Activated CD4-positive, alpha-beta T cell treated with anti-CD3 and anti-CD28 coated beads, Interleukin-2, amount 10 ng/mL, durations not matched to agents 24 days and 14 days (primary cell): ENCODE data around the gene NBDY. TPM values are rescaled to one million over a fixed set of nuclear protein-coding genes. Genes with fewer than 3 reads are reported as not detected.

ENCODE experiments used
- DNase-seq: peaks from one replicate; pipeline ENCODE4 v3.0.0; 2022
- H3K27ac Mint-ChIP-seq: one replicate; pipeline ENCODE4 v1.8.0; 2022; ENCODE audit warnings: mild to moderate bottlenecking, mixed read lengths
- H3K27me3 Mint-ChIP-seq: one replicate; pipeline ENCODE4 v1.8.0; 2022; ENCODE audit warnings: mixed read lengths
- H3K36me3 Mint-ChIP-seq: one replicate; pipeline ENCODE4 v1.8.0; 2022; ENCODE audit warnings: low read depth, mild to moderate bottlenecking, mixed read lengths
- H3K4me1 Mint-ChIP-seq: one replicate; pipeline ENCODE4 v1.8.0; 2021; ENCODE audit warnings: mixed read lengths
- H3K4me3 Mint-ChIP-seq: one replicate; pipeline ENCODE4 v1.8.0; 2022; ENCODE audit warnings: mild to moderate bottlenecking, moderate library complexity, mixed read lengths
- H3K9me3 Mint-ChIP-seq: one replicate; pipeline ENCODE4 v1.8.0; 2021; ENCODE audit warnings: mixed read lengths
- intact Hi-C: fragments of 100-400 bp; cut with micrococcal nuclease; formaldehyde crosslinking; loops from one replicate; pipeline ENCODE4 v1.15.1; 2023
- total RNA-seq: library from RNA; stranded (reverse); gene quantifications from 2 replicates; pipeline ENCODE4 v1.2.3, GENCODE V29; 2022

The NBDY gene
- total RNA-seq, 1 donor from 2014 or later, result 29.8 TPM

DNA sequence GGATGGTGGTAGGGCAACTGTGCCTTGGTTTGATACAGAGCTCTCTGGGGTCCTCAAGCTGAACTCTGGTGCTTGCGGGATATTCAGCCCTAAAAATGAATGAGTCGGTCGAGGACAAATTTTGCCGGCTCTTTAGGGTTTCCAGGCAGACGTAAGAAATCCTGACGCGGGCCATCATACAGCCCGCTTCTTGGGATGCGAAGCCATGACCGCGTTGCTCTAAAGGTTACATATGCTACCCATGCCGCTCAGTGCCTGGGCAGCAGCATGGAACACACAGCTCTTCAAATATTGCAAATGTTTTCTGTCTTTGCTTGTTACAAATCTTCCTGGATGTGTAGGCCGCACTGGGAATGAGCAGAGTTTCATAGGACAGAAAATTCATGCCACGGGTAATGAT, 55.6 kb downstream of the NBDY start:
- Mint-ChIP-seq H3K4me1 (peaks cover 31% of the 10 kb centered on the region), H3K9me3 (no peaks in the 10 kb centered on the region), H3K36me3 (peaks cover 4% of the 10 kb centered on the region), H3K27ac (no peak overlapping the region), H3K27me3 (no peaks in the 10 kb centered on the region), H3K4me3 (no peak overlapping the region)
- intact Hi-C loops, result no loop called here
- DNase-seq, result no peak

DNA sequence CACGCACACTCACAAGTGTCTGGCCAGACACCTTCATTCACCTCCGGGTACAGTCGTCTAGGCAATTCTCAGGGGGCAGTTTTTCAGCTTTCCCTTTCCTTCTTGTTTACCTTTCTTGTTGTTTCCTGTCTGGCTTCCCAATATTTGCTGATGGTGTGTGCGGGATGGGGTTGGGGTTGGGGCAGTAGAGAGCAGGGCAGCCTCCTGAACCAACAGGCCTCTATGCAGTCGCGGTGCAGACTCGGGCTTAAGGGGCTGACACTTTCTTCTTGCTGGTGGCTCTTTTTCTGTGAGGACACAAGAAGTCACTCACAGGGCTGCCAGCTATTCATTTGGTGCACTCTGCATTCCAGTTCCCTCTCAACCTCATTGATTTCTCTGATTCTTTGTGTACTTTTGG, 56.4 kb downstream of the NBDY start:
- peaks cover 31% of the 10 kb centered on the region for H3K4me1 Mint-ChIP-seq
- H3K27ac Mint-ChIP-seq, result no peak overlapping the region
- no peak for DNase-seq
- H3K36me3 Mint-ChIP-seq, result peaks cover 6% of the 10 kb centered on the region
- no peaks in the 10 kb centered on the region for H3K27me3 Mint-ChIP-seq
- H3K4me3 Mint-ChIP-seq, result no peak overlapping the region
- H3K9me3 Mint-ChIP-seq, result no peaks in the 10 kb centered on the region
- intact Hi-C loops, result no loop called here

DNA sequence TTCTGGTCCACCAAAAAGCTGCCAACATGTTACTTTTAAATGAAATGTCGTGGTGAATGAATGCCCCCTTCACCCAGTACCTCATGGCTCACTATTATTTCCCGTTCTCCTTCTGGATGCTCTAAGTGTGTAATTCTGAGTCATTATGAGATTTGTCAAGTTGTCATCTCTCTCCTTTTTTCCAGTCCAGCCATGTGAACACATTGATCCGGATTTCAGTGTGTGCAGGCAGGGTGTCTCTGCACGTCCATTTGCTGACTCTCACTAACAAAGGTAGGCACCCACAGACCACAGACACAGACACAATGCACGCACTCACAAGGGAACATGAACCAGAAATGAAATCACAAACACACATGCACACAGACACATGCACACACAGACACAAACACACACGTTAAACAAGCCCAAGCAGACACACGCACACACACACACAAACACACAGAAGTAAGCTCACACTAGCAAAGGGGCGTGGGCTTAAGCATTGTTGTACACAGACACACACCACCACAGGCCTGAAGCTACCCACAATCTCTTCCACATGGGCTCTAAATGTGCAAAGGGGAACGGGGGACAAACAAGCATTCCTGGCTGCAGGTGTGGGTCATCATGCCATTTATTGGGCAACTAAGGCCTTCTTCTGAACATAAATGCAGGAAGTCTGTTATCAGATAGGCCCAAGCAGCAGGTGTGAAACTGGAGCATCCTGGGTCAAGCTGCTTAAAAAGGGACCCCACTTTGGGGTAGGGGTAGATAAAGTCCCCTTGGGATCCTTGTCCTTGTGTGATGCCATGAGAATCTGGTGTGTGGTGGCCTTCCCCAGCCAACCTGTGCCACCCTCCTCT, 58.1 kb downstream of the NBDY start:
- DNase-seq, result no peak
- intact Hi-C loops, result no loop called here
- H3K9me3 Mint-ChIP-seq, result no peaks in the 10 kb centered on the region
- peak overlapping the region; percentile 70 for H3K27ac Mint-ChIP-seq
- H3K36me3 Mint-ChIP-seq, result peaks cover 5% of the 10 kb centered on the region
- H3K4me3 Mint-ChIP-seq, result no peak overlapping the region
- peaks cover 19% of the 10 kb centered on the region for H3K4me1 Mint-ChIP-seq
- no peaks in the 10 kb centered on the region for H3K27me3 Mint-ChIP-seq

DNA sequence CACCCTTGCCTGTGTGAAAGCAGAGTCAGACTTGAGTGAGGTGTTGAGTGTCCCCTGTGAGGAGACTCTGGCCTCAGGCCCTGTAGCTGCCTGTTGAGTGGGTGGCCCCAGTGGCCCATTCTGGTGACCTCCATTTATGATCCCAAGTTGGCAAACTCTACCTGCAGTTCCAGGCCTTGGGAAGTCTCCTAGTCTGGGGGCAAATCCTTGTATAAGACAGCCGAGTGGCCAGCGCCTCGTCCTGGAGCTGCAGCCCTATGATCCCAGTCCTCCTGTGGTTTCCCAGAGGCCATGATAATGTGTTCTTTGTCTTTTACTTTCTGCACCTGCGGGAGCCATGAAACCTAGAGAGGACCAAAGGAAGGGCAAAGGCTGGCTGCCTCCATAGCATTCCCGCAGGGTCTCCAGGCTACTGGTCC, 58.7 kb downstream of the NBDY start:
- intact Hi-C loops, result no loop called here
- Mint-ChIP-seq H3K4me1 (peaks cover 18% of the 10 kb centered on the region), H3K9me3 (no peaks in the 10 kb centered on the region), H3K27ac (no peak overlapping the region), H3K4me3 (no peak overlapping the region), H3K36me3 (peaks cover 3% of the 10 kb centered on the region), H3K27me3 (no peaks in the 10 kb centered on the region)
- no peak for DNase-seq

DNA sequence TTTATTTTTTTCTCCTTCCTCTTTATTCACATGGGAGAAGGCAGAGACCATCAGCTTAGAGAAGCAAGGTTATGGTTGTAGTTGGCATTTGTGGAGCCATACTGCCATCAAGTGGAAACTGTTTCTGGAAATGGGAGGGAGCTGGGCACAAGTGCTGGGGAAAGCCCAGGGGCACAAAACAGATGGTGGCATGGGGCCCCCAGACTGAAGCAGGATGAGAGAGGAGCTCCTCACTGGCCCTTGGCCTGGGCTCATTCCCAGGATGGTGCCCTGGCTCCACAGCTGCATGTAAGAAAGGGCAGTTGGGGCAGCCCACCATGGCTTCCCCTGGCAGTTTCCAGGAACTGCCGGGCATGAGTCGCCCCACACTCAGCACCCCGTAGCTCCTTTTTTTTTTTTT, 59.2 kb downstream of the NBDY start:
- no peaks in the 10 kb centered on the region for H3K9me3 Mint-ChIP-seq
- no peak for DNase-seq
- peaks cover 3% of the 10 kb centered on the region for H3K36me3 Mint-ChIP-seq
- no peak overlapping the region for H3K27ac Mint-ChIP-seq
- H3K4me3 Mint-ChIP-seq, result no peak overlapping the region
- peaks cover 17% of the 10 kb centered on the region for H3K4me1 Mint-ChIP-seq
- intact Hi-C loops, result no loop called here
- H3K27me3 Mint-ChIP-seq, result no peaks in the 10 kb centered on the region

DNA sequence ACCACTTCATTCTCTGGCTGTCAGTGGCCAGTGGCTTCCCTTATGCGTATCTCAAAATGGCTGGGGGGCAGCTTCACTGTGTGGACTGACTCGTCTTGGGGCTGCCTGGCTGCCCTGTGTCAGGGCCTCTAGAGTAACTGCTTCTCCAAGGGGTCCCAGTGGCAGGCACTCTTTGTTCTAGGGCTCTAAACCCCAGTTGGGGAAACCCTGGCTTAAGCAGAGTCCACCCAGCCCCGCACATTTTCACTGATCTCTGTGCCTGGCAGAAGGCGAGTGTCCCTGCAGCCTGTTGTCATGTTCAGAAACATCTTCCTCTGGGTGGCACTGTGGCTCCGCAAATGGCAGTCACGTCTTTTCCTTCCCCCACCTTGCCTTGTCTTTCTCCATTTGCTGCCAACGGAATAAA, 59.7 kb downstream of the NBDY start:
- Mint-ChIP-seq H3K4me3 (no peak overlapping the region), H3K36me3 (peaks cover 3% of the 10 kb centered on the region)

DNA sequence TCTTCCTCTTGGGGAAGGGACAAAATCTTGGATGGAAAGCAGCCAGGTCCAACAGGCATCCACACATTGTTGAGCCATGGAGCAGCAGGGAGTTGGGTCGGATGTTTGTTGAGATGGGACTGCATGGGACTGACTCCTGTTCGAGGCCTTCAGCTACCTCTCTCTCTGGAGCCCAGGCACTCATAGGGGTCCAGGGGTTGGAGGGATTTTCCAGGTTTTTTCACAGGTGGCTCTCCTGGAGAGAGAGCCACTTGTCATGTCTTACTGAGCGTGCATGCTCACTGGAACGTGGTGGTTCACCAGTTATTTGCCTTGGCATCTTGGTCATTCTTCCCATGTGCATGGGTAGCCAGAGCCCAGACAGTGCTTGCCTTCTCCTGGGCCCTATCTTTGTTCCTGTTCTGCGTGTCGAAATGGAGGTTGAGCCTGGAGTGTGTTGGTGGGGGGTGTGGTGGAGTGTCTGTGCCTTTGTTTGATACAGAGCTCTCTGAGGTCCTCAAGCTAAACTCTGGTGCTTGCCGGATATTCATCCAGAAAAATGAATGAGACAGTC, 60.6 kb downstream of the NBDY start:
- Mint-ChIP-seq H3K4me1 (peaks cover 18% of the 10 kb centered on the region), H3K27ac (no peak overlapping the region), H3K27me3 (no peaks in the 10 kb centered on the region), H3K36me3 (peaks cover 4% of the 10 kb centered on the region), H3K9me3 (no peaks in the 10 kb centered on the region), H3K4me3 (no peak overlapping the region)
- DNase-seq, result no peak
- intact Hi-C loops, result loop anchor here (1.0 kb wide), 1 partner anchor 189 kb away; no protein-coding TSS in a partner anchor

More for the DNA sequence above, 59.7 kb downstream of the NBDY start:
- peak; percentile 84 for DNase-seq
- Mint-ChIP-seq H3K27ac (peak overlapping the region; percentile 39), H3K4me1 (peaks cover 17% of the 10 kb centered on the region), H3K9me3 (no peaks in the 10 kb centered on the region), H3K27me3 (no peaks in the 10 kb centered on the region)
- intact Hi-C loops, result loop anchor here (1.0 kb wide), 1 partner anchor 190 kb away; no protein-coding TSS in a partner anchor

DNA sequence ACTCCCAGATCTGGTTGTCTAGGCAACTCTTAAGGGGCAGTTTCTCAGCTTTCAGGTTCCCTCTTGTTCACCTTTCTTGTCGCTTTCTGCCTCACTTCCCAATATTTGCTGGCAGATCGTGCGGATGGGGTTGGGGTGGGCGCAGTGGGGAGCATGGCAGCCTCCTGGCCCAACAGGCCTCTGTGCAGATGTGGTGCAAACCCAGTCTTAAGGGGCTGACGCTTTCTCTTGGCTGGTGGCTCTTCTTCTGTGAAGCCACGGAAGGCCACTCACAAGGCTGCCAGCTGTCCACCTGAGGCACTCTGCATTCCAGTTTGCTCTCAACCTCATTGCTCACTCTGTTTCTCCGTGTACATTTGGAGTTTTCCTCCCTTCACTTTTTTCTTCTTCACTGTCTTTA, 61.7 kb downstream of the NBDY start:
- Mint-ChIP-seq H3K27ac (no peak overlapping the region), H3K4me1 (peaks cover 18% of the 10 kb centered on the region), H3K4me3 (no peak overlapping the region), H3K27me3 (no peaks in the 10 kb centered on the region), H3K36me3 (peaks cover 3% of the 10 kb centered on the region), H3K9me3 (no peaks in the 10 kb centered on the region)
- DNase-seq, result no peak
- intact Hi-C loops, result no loop called here

DNA sequence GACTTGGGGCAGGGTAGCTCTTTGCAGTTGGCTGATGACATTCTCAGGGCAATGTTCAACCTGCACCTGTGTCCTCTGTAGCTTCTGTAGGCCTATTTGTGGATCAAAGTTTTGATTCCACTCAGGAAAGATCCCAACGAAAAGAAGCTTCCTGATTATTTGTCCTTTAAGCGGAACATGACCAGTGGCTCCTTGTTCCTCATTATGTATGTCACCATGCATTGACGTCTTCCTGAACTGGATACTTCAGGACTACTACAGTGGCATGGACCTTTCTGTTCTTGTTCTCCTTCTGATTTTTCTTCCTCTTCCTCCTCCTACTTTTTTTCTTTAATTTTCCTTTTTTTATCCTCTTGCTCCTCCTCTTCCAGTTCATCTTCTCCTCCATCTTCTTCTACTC, 62.4 kb downstream of the NBDY start:
- intact Hi-C loops, result no loop called here
- Mint-ChIP-seq H3K27ac (no peak overlapping the region), H3K9me3 (no peaks in the 10 kb centered on the region), H3K27me3 (no peaks in the 10 kb centered on the region), H3K4me1 (peaks cover 18% of the 10 kb centered on the region), H3K36me3 (peaks cover 3% of the 10 kb centered on the region), H3K4me3 (no peak overlapping the region)
- no peak for DNase-seq

DNA sequence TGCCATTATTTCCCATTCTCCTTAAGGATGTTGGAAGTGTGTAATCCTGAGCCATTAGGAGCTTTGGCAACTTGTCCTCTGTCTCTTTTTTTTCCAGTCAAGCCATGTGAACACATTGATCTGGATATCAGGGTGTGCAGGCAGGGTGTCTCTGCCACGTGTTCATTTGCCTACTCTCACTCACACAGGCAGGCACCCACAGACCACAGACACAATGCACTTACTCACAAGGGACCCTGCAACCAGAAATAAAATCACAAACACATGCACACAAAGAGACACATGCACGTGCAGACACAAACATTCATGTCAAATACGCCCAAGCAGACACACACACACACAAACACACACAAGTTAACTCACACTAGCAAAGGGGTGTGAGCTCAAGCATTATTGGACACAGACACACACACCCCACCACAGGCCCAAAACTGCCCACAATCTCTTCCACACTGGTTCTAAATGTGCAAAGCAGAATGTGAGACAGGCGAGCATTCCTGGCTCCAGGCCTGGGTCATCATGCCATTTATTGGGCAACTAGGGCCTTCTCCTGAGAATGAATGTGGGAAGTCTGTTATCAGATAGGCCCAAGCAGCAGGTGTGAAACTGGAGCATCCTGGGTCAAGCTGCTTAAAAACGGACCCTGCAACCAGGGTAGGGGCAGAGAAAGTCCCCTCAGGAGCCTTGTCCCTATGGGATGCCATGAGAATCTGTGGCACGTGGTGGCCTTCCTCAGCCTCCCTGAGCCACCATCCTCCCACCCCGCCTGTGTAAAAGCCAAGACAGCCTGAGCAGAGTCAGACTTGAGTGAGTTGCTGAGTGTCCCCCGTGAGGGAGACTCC, 63.4 kb downstream of the NBDY start:
- DNase-seq, result no peak
- Mint-ChIP-seq H3K9me3 (no peaks in the 10 kb centered on the region), H3K36me3 (peaks cover 4% of the 10 kb centered on the region), H3K4me1 (peaks cover 13% of the 10 kb centered on the region), H3K27me3 (no peaks in the 10 kb centered on the region), H3K4me3 (no peak overlapping the region), H3K27ac (peak overlapping the region; percentile 48)
- intact Hi-C loops, result no loop called here

DNA sequence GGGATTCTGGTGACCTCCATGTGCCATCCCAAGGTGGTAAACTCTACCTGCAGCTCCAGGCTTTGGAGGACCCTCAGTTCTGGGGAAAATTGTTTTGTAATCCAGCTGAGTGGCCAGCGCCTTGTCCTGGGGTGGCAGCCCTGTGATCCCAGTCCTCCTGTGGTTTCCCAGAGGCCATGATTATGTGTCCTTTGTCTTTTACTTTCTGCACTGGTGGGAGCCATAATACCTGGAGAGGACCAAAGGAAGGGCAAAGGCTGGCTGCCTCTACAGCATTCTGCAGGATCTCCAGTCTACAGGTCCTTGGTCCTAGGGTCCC, 64.0 kb downstream of the NBDY start:
- Mint-ChIP-seq H3K4me3 (no peak overlapping the region), H3K4me1 (peaks cover 19% of the 10 kb centered on the region), H3K36me3 (peaks cover 4% of the 10 kb centered on the region), H3K9me3 (no peaks in the 10 kb centered on the region), H3K27ac (no peak overlapping the region), H3K27me3 (no peaks in the 10 kb centered on the region)
- intact Hi-C loops, result no loop called here
- DNase-seq, result peak; percentile 13

DNA sequence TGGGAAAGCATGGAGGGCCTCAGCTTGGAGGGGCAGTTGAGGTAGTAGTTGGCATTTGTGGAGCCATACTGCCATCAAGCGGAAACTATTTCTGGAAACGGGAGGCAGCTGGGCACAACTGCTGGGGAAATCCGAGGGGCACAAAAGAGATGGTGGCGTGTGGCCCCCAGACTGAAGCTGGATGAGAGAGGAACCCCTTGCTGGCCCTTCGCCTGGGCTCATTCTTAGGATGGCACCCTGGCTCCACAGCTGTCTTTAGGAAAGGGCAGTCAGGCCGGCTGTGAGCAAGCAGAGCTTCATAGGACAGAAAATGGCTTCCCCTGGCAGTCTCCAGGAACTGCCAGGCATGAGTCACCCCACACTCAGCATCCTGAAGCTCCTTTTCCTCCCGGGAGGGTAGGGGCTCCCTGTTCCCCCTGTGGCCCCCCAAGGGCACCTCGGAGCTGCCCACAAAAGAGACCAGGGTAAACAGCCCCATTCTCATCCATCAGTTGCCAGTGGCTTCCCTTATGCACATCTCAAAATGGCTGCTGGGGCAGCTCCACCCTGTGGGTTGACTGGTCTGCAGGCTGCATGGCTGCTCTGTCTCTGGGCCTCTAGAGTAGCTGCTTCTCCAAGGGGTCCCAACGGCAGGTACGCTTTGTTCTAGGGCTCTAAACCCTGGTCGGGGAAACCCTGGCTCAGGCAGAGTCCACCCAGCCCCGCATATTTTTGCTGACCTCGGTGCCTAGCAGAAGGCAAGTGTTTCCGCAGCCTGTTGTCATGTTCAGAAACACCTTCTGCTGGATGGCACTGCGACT, 64.7 kb downstream of the NBDY start:
- H3K9me3 Mint-ChIP-seq, result no peaks in the 10 kb centered on the region
- no peak overlapping the region for H3K4me3 Mint-ChIP-seq
- H3K27ac Mint-ChIP-seq, result peak overlapping the region; percentile 32
- intact Hi-C loops, result no loop called here
- H3K4me1 Mint-ChIP-seq, result peaks cover 21% of the 10 kb centered on the region
- no peaks in the 10 kb centered on the region for H3K27me3 Mint-ChIP-seq
- peaks cover 4% of the 10 kb centered on the region for H3K36me3 Mint-ChIP-seq
- DNase-seq, result peak; percentile 17

DNA sequence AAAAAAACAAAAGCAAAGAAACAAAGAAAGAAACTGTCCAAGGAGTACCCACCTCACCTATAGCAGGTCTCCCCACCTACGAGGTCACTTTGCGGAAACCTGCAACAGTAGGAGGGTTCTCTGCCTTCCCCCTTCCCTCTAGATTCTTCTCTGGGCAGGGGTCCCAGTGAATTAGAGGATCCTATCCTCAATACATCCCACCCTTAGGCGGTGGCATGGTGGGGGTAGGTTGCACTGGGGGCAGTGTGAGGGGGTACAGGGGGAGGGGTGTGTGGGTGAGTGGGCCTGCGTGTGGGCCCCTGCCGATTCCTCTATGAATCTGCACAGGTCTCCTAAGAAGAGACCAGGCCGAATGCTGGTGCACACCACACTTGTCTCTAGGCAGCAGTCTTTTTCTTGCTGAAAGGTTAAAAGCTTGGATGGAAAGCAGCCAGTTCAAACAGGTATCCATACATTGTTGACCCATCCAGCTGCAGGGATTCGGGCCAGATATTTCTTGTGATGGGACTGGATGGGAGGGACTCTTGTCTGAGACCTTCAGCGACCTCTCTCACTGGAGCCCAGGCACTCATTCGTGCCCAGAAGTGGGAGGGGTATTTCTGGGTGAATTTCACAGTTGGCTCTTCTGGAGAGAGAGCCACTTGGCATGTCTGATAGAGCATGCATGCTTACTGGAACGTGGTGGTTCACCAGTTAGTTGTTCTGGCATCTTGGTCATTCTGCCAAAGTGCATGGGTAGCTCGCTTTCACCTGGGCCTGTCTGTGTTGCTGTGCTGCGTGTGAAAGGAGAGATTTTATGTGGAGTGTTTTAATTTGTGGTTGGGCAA, 65.6 kb downstream of the NBDY start:
- intact Hi-C loops, result no loop called here
- no peaks in the 10 kb centered on the region for H3K27me3 Mint-ChIP-seq
- peaks cover 25% of the 10 kb centered on the region for H3K4me1 Mint-ChIP-seq
- no peak overlapping the region for H3K27ac Mint-ChIP-seq
- DNase-seq, result peak; percentile 27
- no peak overlapping the region for H3K4me3 Mint-ChIP-seq
- no peaks in the 10 kb centered on the region for H3K9me3 Mint-ChIP-seq
- H3K36me3 Mint-ChIP-seq, result peaks cover 4% of the 10 kb centered on the region
